Measurements from ENCODE around the gene GLRA3.

GRCh38 chr4:174595141-174595929, 233.7 kb downstream of the GLRA3 start:
- TF ChIP-seq CTCF (IDR thresholded peaks at IDR 0.05): no peak
- no peak for TF ChIP-seq POLR2A (IDR thresholded peaks at IDR 0.05)
- no peak for TF ChIP-seq EP300 (IDR thresholded peaks at IDR 0.05)

Data from ovary (tissue), 3 donors.